Left lobe of liver (tissue), 2 donors: Measurements from ENCODE around the gene TRIM15. TPM values are rescaled to one million over a fixed set of nuclear protein-coding genes. Genes with fewer than 3 reads are reported as not detected.

Experiments
- ATAC-seq: fragments of 200-7000 bp; cut with Tn5 transposase; one replicate; pipeline ENCODE4 v1.9.1; 2020; ENCODE audit warnings: mild to moderate bottlenecking, moderate library complexity
- DNase-seq: peaks from one replicate; pipeline ENCODE4 v3.0.0-alpha.2; 2020; ENCODE audit warnings: low spot score
- total RNA-seq: library from RNA; stranded (reverse); gene quantifications from one replicate; pipeline ENCODE4 v1.2.1, GENCODE V29; 2021
- donor health status: DM: no; HTN: no; CAD: no; lungs with moderate emphysema.
- donor health status: DM: no; HTN: yes; CAD: no.

Gene TRIM15
- total RNA-seq, 1 donor from 2014 or later: 3.0 TPM

DNA sequence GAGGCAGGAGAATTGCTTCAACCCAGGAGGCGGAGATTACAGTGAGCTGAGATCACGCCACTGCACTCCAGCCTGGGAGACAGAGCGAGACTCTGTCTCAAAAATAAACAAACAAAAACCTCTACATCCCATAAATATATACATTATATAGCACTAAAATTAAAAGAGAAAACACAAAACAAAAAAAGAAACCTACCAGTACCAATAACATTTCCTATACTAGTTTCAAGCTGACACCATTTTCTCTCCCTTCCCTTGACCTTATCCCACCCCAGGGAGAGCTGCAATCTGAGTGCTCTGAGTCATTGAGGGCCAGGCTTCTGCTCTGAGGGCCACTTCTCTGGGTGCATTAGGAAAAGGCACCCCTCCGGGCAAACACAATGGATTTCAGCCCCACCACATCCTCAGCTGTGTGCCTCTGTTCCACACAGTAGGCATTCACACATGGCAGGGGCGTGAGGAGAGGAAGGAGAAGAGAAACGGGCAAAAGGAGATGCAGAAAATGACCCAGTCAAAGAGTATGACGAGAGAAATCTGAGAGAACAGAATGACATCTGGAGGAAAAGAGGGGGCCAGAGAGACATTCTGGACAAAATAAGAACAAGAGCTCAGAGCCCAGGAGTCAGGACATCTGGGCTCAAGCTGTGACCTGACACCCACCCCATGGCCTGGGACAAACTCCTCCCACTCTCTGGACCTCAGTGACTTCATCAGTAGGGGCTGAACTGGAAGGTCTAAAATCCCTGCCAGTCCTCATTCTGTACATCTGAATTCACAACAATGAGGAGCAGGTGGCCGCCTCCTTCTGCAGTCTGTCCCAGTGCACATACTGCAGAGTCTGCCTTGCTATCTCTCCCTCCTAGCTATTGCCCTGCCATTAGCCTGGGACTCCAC, 31.7 kb downstream of the TRIM15 start:
- no peak for ATAC-seq
- DNase-seq: no peak

DNA sequence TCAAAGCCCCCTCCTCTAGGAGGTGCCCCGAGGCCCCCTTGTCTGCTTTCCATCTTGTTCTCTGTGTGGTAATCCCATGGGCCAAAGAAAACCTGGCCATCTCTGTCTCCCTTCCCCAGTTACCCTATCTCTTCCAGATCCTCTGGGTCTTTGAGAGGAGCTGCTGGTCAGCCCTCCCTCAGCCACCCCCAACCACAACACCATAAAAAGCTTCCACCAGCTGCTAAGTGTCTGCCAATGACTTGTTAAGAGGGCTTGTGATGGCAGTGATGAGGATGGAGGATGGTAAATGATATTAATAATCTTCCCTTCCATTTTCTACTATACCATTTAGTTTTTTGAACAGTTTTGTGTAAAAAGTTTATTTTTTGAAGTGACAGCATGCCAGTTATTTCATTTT, 32.6 kb downstream of the TRIM15 start:
- no peak for DNase-seq
- ATAC-seq: no peak

DNA sequence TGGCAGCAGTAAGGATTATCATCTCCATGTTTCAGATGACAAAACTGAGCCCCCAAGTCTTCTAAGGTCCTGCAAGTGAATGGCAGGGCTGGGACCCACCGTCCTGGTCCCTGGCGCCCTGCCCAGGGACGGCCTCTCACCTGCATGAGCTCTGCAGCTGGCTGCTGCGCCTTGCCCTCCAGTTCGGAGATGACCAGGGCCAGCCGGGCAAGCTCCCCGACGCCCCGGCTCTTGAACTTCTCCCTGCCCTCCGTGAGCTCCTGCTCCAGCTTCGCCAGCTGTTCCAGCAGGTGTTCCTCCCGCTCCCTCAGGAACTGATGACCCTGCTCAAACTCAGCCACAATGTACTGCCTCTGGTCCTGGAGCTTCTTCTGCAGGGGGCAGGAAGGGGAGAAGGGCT, 33.0 kb downstream of the TRIM15 start:
- no peak for DNase-seq
- ATAC-seq: no peak

GRCh38 chr6:30198166-30199084, 35.1 kb downstream of the TRIM15 start:
- ATAC-seq: no peak
- no peak for DNase-seq

- peak; percentile 85 for ATAC-seq
- peak; percentile 85 for DNase-seq
These were observed 37.4 kb downstream of the TRIM15 start for GRCh38 chr6:30200551-30201281.

- DNase-seq (no peak), ATAC-seq (no peak)
These were observed 39.0 kb downstream of the TRIM15 start for GRCh38 chr6:30202366-30202765.

DNA sequence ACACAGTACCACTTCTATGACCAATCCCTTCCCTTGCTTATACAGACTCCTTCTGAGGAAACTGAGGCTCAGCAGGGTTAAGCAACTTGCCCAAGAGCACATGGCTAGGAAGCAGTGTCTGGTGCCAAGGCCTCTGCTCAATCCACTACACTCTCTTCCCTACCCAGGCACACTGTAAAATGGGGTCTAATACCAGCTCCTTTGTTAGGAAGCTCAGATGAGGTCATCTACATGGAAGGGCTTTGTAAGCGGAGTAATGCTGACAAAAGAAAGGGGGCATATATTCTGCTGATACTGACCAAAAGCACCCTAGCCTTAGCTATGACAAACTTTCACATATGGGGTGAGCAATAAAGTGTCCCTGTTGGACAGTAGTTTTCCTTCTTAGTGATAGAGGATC, 40.8 kb downstream of the TRIM15 start:
- ATAC-seq: no peak
- no peak for DNase-seq

- DNase-seq (no peak), ATAC-seq (no peak)
These were observed 42.8 kb downstream of the TRIM15 start for GRCh38 chr6:30206152-30206551.

GRCh38 chr6:30206799-30207618, 43.7 kb downstream of the TRIM15 start:
- DNase-seq: peak; percentile 88
- ATAC-seq: peak; percentile 75

DNA sequence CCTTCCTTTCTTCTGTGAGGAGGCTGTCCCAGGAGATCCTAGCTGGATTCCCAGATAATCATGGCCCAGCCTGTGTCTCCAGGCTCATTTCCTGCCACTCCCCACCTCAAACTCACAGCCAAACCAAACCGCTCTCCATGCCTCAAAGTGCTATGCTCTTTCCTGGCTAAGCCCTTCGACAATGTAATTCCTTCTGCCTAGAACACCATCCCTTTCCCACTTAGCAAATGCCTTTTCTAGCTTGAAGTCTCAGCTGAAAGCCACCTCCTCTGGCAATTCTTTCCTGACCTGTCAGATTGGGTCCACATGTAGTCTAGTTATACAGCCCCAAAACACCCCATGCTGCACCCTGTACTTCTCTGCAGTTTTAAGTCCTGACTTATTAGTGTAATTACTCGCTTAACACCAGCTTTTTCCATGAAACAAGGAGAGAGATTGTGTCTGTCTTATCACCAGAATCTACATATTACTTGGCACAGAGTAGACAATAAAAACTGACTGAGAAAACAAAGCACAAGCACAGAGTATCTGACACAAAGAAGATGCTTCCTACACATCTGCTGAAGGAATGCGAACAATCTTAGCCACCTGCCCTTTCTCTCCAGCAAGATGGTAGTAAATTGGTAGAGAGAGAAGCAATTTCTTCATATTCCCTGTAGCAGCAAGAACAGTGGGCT, 44.4 kb downstream of the TRIM15 start:
- DNase-seq (no peak), ATAC-seq (peak; percentile 22)

DNA sequence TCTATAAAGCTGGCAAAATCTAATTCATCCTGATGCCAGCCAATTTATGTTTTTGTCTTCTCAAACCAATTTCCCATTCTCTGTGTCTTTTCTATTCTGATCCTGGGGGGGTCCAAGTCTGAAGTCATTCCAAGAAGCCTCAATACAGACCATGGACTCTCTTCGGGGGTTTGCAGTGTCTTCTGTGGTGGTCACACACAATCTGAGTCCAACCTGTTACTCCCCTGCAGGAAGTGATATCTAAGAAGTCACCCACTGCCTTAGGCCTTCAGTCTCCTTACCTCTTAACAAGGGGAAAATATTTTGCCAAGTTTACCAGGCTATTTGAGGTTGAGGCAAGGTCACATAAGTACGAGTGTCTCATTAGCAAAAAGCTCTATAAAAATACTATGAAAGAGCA, 48.0 kb downstream of the TRIM15 start:
- ATAC-seq (no peak), DNase-seq (no peak)

DNA sequence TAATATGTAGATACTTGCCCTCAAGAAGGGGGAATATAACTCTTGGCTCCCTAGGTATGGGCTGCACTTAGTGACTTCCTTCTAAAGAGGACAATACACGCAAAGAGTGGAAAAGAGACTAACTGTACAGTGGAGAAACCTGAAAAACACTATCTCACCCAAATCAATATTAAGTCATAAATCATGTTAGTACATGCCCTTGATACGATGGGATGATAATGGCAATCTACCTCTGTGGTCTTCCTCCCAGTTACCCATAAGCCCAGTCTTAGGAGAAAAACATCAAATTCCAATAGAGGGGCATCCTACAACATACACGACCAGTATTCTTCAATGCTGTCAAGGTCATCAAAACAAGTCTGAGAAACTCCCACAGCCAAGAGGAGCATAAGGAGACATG, 48.6 kb downstream of the TRIM15 start:
- DNase-seq (no peak), ATAC-seq (no peak)

DNA sequence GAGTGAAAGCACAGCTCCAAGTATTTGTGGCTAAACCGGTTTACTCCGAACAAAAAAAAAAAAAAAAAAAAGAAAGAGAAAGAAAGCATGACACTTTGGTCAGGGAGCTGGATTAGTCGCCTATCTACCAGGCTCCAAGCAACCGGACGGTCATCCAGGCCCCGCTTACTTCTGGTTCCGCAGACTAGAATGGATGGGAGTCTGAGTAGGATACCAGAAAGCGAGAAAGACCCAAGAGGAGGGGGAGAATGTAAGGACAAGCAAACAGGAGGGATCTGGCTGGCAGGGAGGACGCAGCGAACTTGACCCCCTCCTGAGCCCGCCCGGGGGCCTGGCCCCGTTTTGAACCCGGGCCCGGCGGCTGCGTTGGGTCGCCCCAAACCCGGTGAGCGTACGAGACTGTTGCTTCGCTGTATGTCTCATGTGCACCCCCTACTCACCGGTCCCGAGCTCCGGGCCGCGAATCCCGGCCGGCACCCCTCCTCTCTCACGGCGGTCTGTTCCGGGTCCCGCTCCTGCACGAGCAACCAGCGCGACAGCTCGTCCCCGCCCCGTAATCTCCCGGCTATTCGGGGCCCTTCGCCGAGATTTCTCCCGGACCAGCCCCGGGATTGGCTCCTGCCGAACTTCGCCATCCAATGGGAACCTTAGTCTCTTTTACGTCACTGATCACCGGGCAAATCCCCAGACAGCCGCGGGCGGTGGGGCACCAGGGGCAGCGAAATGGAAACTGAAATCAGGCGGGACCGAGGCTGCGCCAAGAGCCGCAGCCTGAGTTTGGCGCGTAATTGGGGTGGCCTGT, 49.7 kb downstream of the TRIM15 start, which contains the start of gene TRIM26:
Gene TRIM26 (minus strand): TSS at position 542 of the 802 bp plus-strand sequence. CDS start 14,303 bp downstream, outside the sequence.
- DNase-seq (peak; percentile 99), ATAC-seq (peak; percentile 83)

- ATAC-seq: no peak
- DNase-seq: no peak
These were observed 50.3 kb downstream of the TRIM15 start for GRCh38 chr6:30213667-30213956.

GRCh38 chr6:30213957-30214656, 50.8 kb downstream of the TRIM15 start:
- ATAC-seq (peak; percentile 82), DNase-seq (peak; percentile 87)

DNA sequence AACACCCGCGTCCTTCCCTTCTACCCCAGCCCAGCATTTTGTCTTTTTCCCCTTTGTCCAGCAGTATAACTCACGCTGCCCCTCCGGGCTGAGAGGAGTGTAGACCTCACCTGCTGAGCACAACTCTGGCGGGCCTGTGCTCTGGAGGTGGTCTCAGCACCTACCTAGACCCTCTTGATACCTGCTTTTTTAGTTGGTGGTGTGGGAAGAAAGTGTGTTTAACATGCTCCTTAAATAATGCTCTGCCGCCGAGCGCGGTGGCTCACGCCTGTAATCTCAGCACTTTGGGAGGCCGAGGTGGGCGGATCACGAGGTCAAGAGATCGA, 51.3 kb downstream of the TRIM15 start:
- DNase-seq (no peak), ATAC-seq (no peak)

- no peak for ATAC-seq
These were observed 52.8 kb downstream of the TRIM15 start for GRCh38 chr6:30216096-30216495.

DNA sequence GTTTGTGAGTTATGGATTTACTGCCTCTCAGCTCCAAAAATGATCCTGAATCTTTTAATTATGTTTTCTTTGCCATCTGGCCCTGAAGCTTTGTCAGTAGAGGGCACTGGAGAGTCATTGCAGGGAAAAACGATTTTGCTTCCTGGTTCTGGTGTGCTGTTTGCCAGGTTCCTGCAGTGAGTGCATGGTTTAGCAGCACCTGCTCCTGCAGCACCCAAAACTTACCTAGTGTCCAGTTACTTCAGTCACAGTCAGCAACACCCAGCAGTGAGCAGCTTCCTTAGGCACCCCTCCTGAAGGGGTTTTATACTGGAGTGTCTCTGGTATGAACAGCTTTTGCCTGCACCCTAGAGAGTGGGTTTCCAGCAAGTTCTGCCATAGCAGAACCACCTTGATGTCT, 55.9 kb downstream of the TRIM15 start:
- no peak for DNase-seq
- ATAC-seq: peak; percentile 92

More at GRCh38 chr6:30216096-30216495, 52.8 kb downstream of the TRIM15 start:
- no peak for DNase-seq
